KMS-11 (cell line): ENCODE results near the gene ST6GALNAC6.
A peak's percentile ranks its signal among the peaks of the same experiment; 100 is the strongest.

ENCODE experiments used
- H2AFZ ChIP-seq: fragments of 200-600 bp; sonication (generic); 2 replicates; pipeline ENCODE4 v1.6.1; 2016; ENCODE audit warnings: antibody characterized with exemption, mixed run types, low read depth
- H3K27ac ChIP-seq: fragments of 200-600 bp; sonication (generic); 2 replicates; pipeline ENCODE4 v1.6.1; 2016; ENCODE audit warnings: mild to moderate bottlenecking, mixed run types
- H3K27me3 ChIP-seq: fragments of 200-600 bp; sonication (generic); 2 replicates; pipeline ENCODE4 v1.6.1; 2017; ENCODE audit warnings: mild to moderate bottlenecking, low read depth, mixed run types, moderate library complexity; ENCODE audit not compliant: insufficient read depth
- H3K36me3 ChIP-seq: fragments of 200-600 bp; sonication (generic); 2 replicates; pipeline ENCODE4 v1.6.1; 2017; ENCODE audit warnings: mild to moderate bottlenecking, mixed run types; ENCODE audit not compliant: insufficient read depth
- H3K4me1 ChIP-seq: fragments of 200-600 bp; sonication (generic); 2 replicates; pipeline ENCODE4 v1.6.1; 2016; ENCODE audit warnings: mild to moderate bottlenecking, low read depth, mixed run types; ENCODE audit not compliant: poor library complexity, severe bottlenecking
- H3K4me2 ChIP-seq: fragments of 200-600 bp; sonication (generic); 2 replicates; pipeline ENCODE4 v1.7.0; 2016; ENCODE audit warnings: mild to moderate bottlenecking, mixed run types
- H3K4me3 ChIP-seq: fragments of 200-600 bp; sonication (generic); IDR thresholded peaks from 2 replicates; pipeline ENCODE4 v1.6.1; 2017; ENCODE audit warnings: low read depth, low read length, mixed read lengths; ENCODE audit not compliant: insufficient read depth
- H3K79me2 ChIP-seq: fragments of 200-600 bp; sonication (generic); 2 replicates; pipeline ENCODE4 v1.6.1; 2016; ENCODE audit warnings: low read depth, mixed run types; ENCODE audit not compliant: insufficient read depth
- H3K9ac ChIP-seq: fragments of 200-600 bp; sonication (generic); 2 replicates; pipeline ENCODE4 v1.6.1; 2016; ENCODE audit warnings: mild to moderate bottlenecking, mixed run types
- H4K20me1 ChIP-seq: fragments of 200-600 bp; sonication (generic); 2 replicates; pipeline ENCODE4 v1.6.1; 2016; ENCODE audit warnings: mild to moderate bottlenecking, mixed run types; ENCODE audit not compliant: insufficient read depth
- CTCF ChIP-seq: fragments of 200-600 bp; sonication (generic); conservative IDR thresholded peaks from 2 replicates; pipeline ENCODE4 v1.6.1; 2017; ENCODE audit warnings: low read depth, mild to moderate bottlenecking, antibody characterized with exemption, low read length, moderate library complexity, mixed read lengths

Gene ST6GALNAC6

GRCh38 chr9:127869310-127870152 lies 29.9 kb downstream of the ST6GALNAC6 start:
- Histone ChIP-seq H3K79me2 (no peaks in the 10 kb centered on the region), H3K27ac (no peak overlapping the region), H3K4me2 (no peak overlapping the region), H3K9ac (no peak overlapping the region), H4K20me1 (no peaks in the 10 kb centered on the region), H3K4me3 (no peak overlapping the region), H3K4me1 (no peaks in the 10 kb centered on the region), H3K27me3 (no peaks in the 10 kb centered on the region), H2AFZ (no peak overlapping the region), H3K36me3 (no peaks in the 10 kb centered on the region)
- peak; percentile 91 for TF ChIP-seq CTCF

- Histone ChIP-seq H3K27me3 (no peaks in the 10 kb centered on the region), H3K4me3 (no peak overlapping the region), H3K4me2 (no peak overlapping the region), H3K27ac (no peak overlapping the region), H3K9ac (no peak overlapping the region), H4K20me1 (no peaks in the 10 kb centered on the region), H3K36me3 (no peaks in the 10 kb centered on the region), H2AFZ (no peak overlapping the region), H3K79me2 (no peaks in the 10 kb centered on the region), H3K4me1 (no peaks in the 10 kb centered on the region)
- no peak for TF ChIP-seq CTCF
These were observed 31.0 kb downstream of the ST6GALNAC6 start for GRCh38 chr9:127868278-127868902.

- no peaks in the 10 kb centered on the region for H3K27me3 ChIP-seq
- H3K9ac ChIP-seq = no peak overlapping the region
- no peak overlapping the region for H2AFZ ChIP-seq
- H3K4me2 ChIP-seq = no peak overlapping the region
- no peak overlapping the region for H3K4me3 ChIP-seq
- H3K36me3 ChIP-seq = no peaks in the 10 kb centered on the region
- H3K27ac ChIP-seq = no peak overlapping the region
- no peaks in the 10 kb centered on the region for H3K4me1 ChIP-seq
- no peaks in the 10 kb centered on the region for H3K79me2 ChIP-seq
- no peak for TF ChIP-seq CTCF
- H4K20me1 ChIP-seq = no peaks in the 10 kb centered on the region
These were observed 31.8 kb downstream of the ST6GALNAC6 start for GRCh38 chr9:127867356-127868277.

- Histone ChIP-seq H3K9ac (no peak overlapping the region), H3K4me3 (no peak overlapping the region), H4K20me1 (no peaks in the 10 kb centered on the region), H2AFZ (no peak overlapping the region), H3K36me3 (no peaks in the 10 kb centered on the region), H3K27ac (no peak overlapping the region), H3K27me3 (no peaks in the 10 kb centered on the region), H3K4me1 (no peaks in the 10 kb centered on the region), H3K4me2 (no peak overlapping the region), H3K79me2 (no peaks in the 10 kb centered on the region)
- no peak for TF ChIP-seq CTCF
These were observed 32.9 kb downstream of the ST6GALNAC6 start for GRCh38 chr9:127866535-127866934.
